Suprapubic skin (tissue), 4 donors: ENCODE measurements around the gene NPB. TPM values are rescaled to one million over a fixed set of nuclear protein-coding genes. Genes with fewer than 3 reads are reported as not detected.

ENCODE experiments used
- DNase-seq, 2 donors: peaks; one replicate each; pipeline ENCODE4 v3.0.0-alpha.2; 2019; ENCODE audit warnings: low spot score in 2 of 2
- H3K27ac ChIP-seq: fragments of 200-600 bp; sonication (generic); one replicate; pipeline ENCODE4 v1.5.1; 2019
- H3K27me3 ChIP-seq: fragments of 200-600 bp; sonication (generic); one replicate; pipeline ENCODE4 v1.5.1; 2019
- H3K36me3 ChIP-seq: fragments of 200-600 bp; sonication (generic); one replicate; pipeline ENCODE4 v1.5.1; 2019
- H3K4me1 ChIP-seq: fragments of 200-600 bp; sonication (generic); one replicate; pipeline ENCODE4 v1.5.1; 2019
- H3K4me3 ChIP-seq: fragments of 200-600 bp; sonication (generic); one replicate; pipeline ENCODE4 v1.5.1; 2019; ENCODE audit warnings: mild to moderate bottlenecking
- H3K9me3 ChIP-seq: fragments of 200-600 bp; sonication (generic); one replicate; pipeline ENCODE4 v1.5.1; 2019
- CTCF ChIP-seq, 2 donors: fragments of 200-600 bp in 1 of 2; fragments of 450-650 bp in 1 of 2; sonication (generic) in 1 of 2; IDR thresholded peaks; one replicate each; pipeline ENCODE4 v1.5.1; 2016 to 2019; ENCODE audit warnings: antibody characterized with exemption in 2 of 2, mild to moderate bottlenecking in 1 of 2, moderate library complexity in 1 of 2
- EP300 ChIP-seq: sonication (generic); formaldehyde crosslinking; IDR thresholded peaks from one replicate; pipeline ENCODE4 v1.6.1; 2017; ENCODE audit warnings: antibody characterized with exemption
- POLR2A ChIP-seq, 2 donors: fragments of 450-650 bp; IDR thresholded peaks; one replicate each; pipeline ENCODE4 v1.6.1; 2017; ENCODE audit warnings: antibody characterized with exemption in 2 of 2, mild to moderate bottlenecking in 2 of 2, moderate library complexity in 2 of 2
- POLR2AphosphoS5 ChIP-seq, 3 donors: sonication (generic); formaldehyde crosslinking; IDR thresholded peaks; one replicate each; pipeline ENCODE4 v1.6.1; 2017; ENCODE audit warnings: antibody characterized with exemption in 3 of 3
- WGBS: methylation state at CpG from one replicate; pipeline ENCODE4 v1.1.5; 2018; 5-methylcytosine and 5-hydroxymethylcytosine counted together
- total RNA-seq, 4 donors: library from RNA; depleted of rRNA; stranded (reverse); fragments of >200 nt; gene quantifications; one replicate each; pipeline ENCODE4 v1.1.0, GENCODE V29; 2016

The NPB gene
- total RNA-seq, 4 donors from 2014 or later, result 0.40 TPM; not detected in 3

GRCh38 chr17:81865358-81865732 lies 36.7 kb upstream of the NPB start:
- Histone ChIP-seq H3K4me1 (peaks cover 75% of the 10 kb centered on the region), H3K4me3 (no peak overlapping the region), H3K9me3 (no peaks in the 10 kb centered on the region), H3K27me3 (no peaks in the 10 kb centered on the region), H3K36me3 (peaks cover 22% of the 10 kb centered on the region), H3K27ac (no peak overlapping the region)
- 96% methylated on average over 8 of the region's 8 CpGs for WGBS
- TF ChIP-seq POLR2AphosphoS5 (IDR thresholded peaks at IDR 0.05) (no peak), CTCF (IDR thresholded peaks at IDR 0.05) (no peak), EP300 (no peak), POLR2A (IDR thresholded peaks at IDR 0.05) (no peak)
- no peak for DNase-seq

- Histone ChIP-seq H3K4me3 (no peak overlapping the region), H3K4me1 (peaks cover 75% of the 10 kb centered on the region), H3K27me3 (no peaks in the 10 kb centered on the region), H3K27ac (no peak overlapping the region), H3K9me3 (no peaks in the 10 kb centered on the region), H3K36me3 (peaks cover 22% of the 10 kb centered on the region)
- no peak for DNase-seq
- TF ChIP-seq CTCF (IDR thresholded peaks at IDR 0.05) (no peak), POLR2A (IDR thresholded peaks at IDR 0.05) (no peak), POLR2AphosphoS5 (IDR thresholded peaks at IDR 0.05) (peak in 1 of 3 donors; percentile 12), EP300 (no peak)
- 68% methylated on average over 12 of the region's 18 CpGs for WGBS
These were observed 36.2 kb upstream of the NPB start for GRCh38 chr17:81865733-81866439.

- 72% methylated on average over 6 of the region's 18 CpGs for WGBS
- Histone ChIP-seq H3K27me3 (no peaks in the 10 kb centered on the region), H3K9me3 (no peaks in the 10 kb centered on the region), H3K27ac (no peak overlapping the region), H3K4me1 (peaks cover 74% of the 10 kb centered on the region), H3K36me3 (peaks cover 22% of the 10 kb centered on the region), H3K4me3 (no peak overlapping the region)
- TF ChIP-seq POLR2AphosphoS5 (IDR thresholded peaks at IDR 0.05) (no peak), CTCF (IDR thresholded peaks at IDR 0.05) (no peak), POLR2A (IDR thresholded peaks at IDR 0.05) (no peak), EP300 (no peak)
- DNase-seq, result no peak
These were observed 35.4 kb upstream of the NPB start for GRCh38 chr17:81866440-81867169.

GRCh38 chr17:81867170-81867990 lies 34.7 kb upstream of the NPB start:
- 32% methylated on average over 11 of the region's 23 CpGs for WGBS
- H3K9me3 ChIP-seq, result no peaks in the 10 kb centered on the region
- no peak for DNase-seq
- H3K4me3 ChIP-seq, result no peak overlapping the region
- H3K27ac ChIP-seq, result peak overlapping the region; percentile 99
- H3K36me3 ChIP-seq, result peaks cover 22% of the 10 kb centered on the region
- H3K4me1 ChIP-seq, result peaks cover 73% of the 10 kb centered on the region
- no peaks in the 10 kb centered on the region for H3K27me3 ChIP-seq
- TF ChIP-seq EP300 (no peak), POLR2A (IDR thresholded peaks at IDR 0.05) (no peak), POLR2AphosphoS5 (IDR thresholded peaks at IDR 0.05) (no peak), CTCF (IDR thresholded peaks at IDR 0.05) (no peak)
